Nephron (organoid): ENCODE data around the gene SLN.

Source experiments
- H3K27ac Mint-ChIP-seq, 3 experiments: 2 replicates each; pipeline ENCODE4 v1.8.0; 2020; ENCODE audit warnings: mixed read lengths in 3 of 3, mild to moderate bottlenecking in 2 of 3, moderate library complexity in 1 of 3
- H3K27me3 Mint-ChIP-seq: 2 replicates; pipeline ENCODE4 v1.8.0; 2021; ENCODE audit warnings: low read depth, mild to moderate bottlenecking, moderate library complexity, mixed read lengths
- H3K36me3 Mint-ChIP-seq: 2 replicates; pipeline ENCODE4 v1.8.0; 2020; ENCODE audit warnings: low read depth, mixed read lengths
- H3K4me1 Mint-ChIP-seq: 2 replicates; pipeline ENCODE4 v1.8.0; 2020; ENCODE audit warnings: mixed read lengths
- H3K4me3 Mint-ChIP-seq, 3 experiments: 2 replicates each; pipeline ENCODE4 v1.8.0; 2020; ENCODE audit warnings: mild to moderate bottlenecking in 3 of 3, mixed read lengths in 3 of 3, moderate library complexity in 2 of 3
- H3K9me3 Mint-ChIP-seq: 2 replicates; pipeline ENCODE4 v1.8.0; 2020; ENCODE audit warnings: mixed read lengths
- CTCF ChIP-seq, 3 experiments: fragments of 200-600 bp; sonication (generic); IDR thresholded peaks; one replicate each; pipeline ENCODE4 v1.5.0; 2021; ENCODE audit warnings: antibody characterized with exemption in 3 of 3; ENCODE audit not compliant: unreplicated experiment in 3 of 3

The SLN gene

GRCh38 chr11:107751082-107751481, 39.2 kb upstream of the SLN start:
- Mint-ChIP-seq H3K27me3 (no peaks in the 10 kb centered on the region), H3K4me3 (no peak overlapping the region), H3K9me3 (no peaks in the 10 kb centered on the region), H3K36me3 (no peaks in the 10 kb centered on the region), H3K4me1 (peaks cover 20% of the 10 kb centered on the region), H3K27ac (no peak overlapping the region)
- no peak for TF ChIP-seq CTCF (IDR thresholded peaks at IDR 0.05; ENCODE audit: unreplicated experiment in 3 of 3)

- no peaks in the 10 kb centered on the region for H3K9me3 Mint-ChIP-seq
- TF ChIP-seq CTCF (IDR thresholded peaks at IDR 0.05; ENCODE audit: unreplicated experiment in 3 of 3), result no peak
- H3K4me3 Mint-ChIP-seq, result no peak overlapping the region
- H3K36me3 Mint-ChIP-seq, result no peaks in the 10 kb centered on the region
- H3K4me1 Mint-ChIP-seq, result peaks cover 20% of the 10 kb centered on the region
- no peaks in the 10 kb centered on the region for H3K27me3 Mint-ChIP-seq
- no peak overlapping the region for H3K27ac Mint-ChIP-seq
Measured at GRCh38 chr11:107750313-107750712, 38.5 kb upstream of the SLN start.

GRCh38 chr11:107747622-107748021, 35.8 kb upstream of the SLN start:
- TF ChIP-seq CTCF (IDR thresholded peaks at IDR 0.05; ENCODE audit: unreplicated experiment in 3 of 3), result no peak
- Mint-ChIP-seq H3K9me3 (peaks cover 3% of the 10 kb centered on the region), H3K4me3 (no peak overlapping the region), H3K27me3 (no peaks in the 10 kb centered on the region), H3K27ac (peak overlapping the region in 2 of 3 experiments; percentile 4 to 31), H3K4me1 (peaks cover 35% of the 10 kb centered on the region), H3K36me3 (no peaks in the 10 kb centered on the region)

GRCh38 chr11:107744736-107745135, 32.9 kb upstream of the SLN start:
- TF ChIP-seq CTCF (IDR thresholded peaks at IDR 0.05; ENCODE audit: unreplicated experiment in 3 of 3), result no peak
- H3K27me3 Mint-ChIP-seq, result no peaks in the 10 kb centered on the region
- H3K4me1 Mint-ChIP-seq, result peaks cover 49% of the 10 kb centered on the region
- H3K36me3 Mint-ChIP-seq, result no peaks in the 10 kb centered on the region
- H3K27ac Mint-ChIP-seq, result no peak overlapping the region
- H3K9me3 Mint-ChIP-seq, result peaks cover 17% of the 10 kb centered on the region
- H3K4me3 Mint-ChIP-seq, result peak overlapping the region in 1 of 3 experiments; percentile 5

- Mint-ChIP-seq H3K27ac (peak overlapping the region; percentile 67 to 88 (median 74)), H3K4me1 (peaks cover 47% of the 10 kb centered on the region), H3K36me3 (no peaks in the 10 kb centered on the region), H3K4me3 (peak overlapping the region in 1 of 3 experiments; percentile 43), H3K27me3 (no peaks in the 10 kb centered on the region), H3K9me3 (peaks cover 29% of the 10 kb centered on the region)
- TF ChIP-seq CTCF (IDR thresholded peaks at IDR 0.05; ENCODE audit: unreplicated experiment in 3 of 3), result no peak
Measured at GRCh38 chr11:107743191-107743590, 31.3 kb upstream of the SLN start.

GRCh38 chr11:107741044-107741823, 29.4 kb upstream of the SLN start:
- H3K27ac Mint-ChIP-seq, result no peak overlapping the region
- peak in 2 of 3 experiments; percentile 14 to 50 for TF ChIP-seq CTCF (IDR thresholded peaks at IDR 0.05; ENCODE audit: unreplicated experiment in 3 of 3)
- peaks cover 29% of the 10 kb centered on the region for H3K9me3 Mint-ChIP-seq
- no peak overlapping the region for H3K4me3 Mint-ChIP-seq
- no peaks in the 10 kb centered on the region for H3K36me3 Mint-ChIP-seq
- H3K4me1 Mint-ChIP-seq, result peaks cover 38% of the 10 kb centered on the region
- no peaks in the 10 kb centered on the region for H3K27me3 Mint-ChIP-seq
